ENCODE data around the gene CDH19. TPM values are rescaled to one million over a fixed set of nuclear protein-coding genes. Genes with fewer than 3 reads are reported as not detected.
A peak's percentile ranks its signal among the peaks of the same experiment; 100 is the strongest.

Gene CDH19
- total RNA-seq, 6 experiments from 2014 or later, result 0.84 to 4.6 (median 1.9) TPM

- no peaks in the 10 kb centered on the region for H3K4me1 ChIP-seq
- H3K27ac ChIP-seq, result no peak overlapping the region
- intact Hi-C loops (cut with DNase I), result no loop called here
- DNase-seq, result no peak
- no peaks in the 10 kb centered on the region for H3K36me3 ChIP-seq
- H3K27me3 ChIP-seq, result no peaks in the 10 kb centered on the region
- 8% methylated on average over 1 of the region's 1 CpG for WGBS (ENCODE audit: insufficient coverage, low coverage, low lambda C conversion rate, missing lambda C conversion rate)
- TF ChIP-seq, protein P1, sequence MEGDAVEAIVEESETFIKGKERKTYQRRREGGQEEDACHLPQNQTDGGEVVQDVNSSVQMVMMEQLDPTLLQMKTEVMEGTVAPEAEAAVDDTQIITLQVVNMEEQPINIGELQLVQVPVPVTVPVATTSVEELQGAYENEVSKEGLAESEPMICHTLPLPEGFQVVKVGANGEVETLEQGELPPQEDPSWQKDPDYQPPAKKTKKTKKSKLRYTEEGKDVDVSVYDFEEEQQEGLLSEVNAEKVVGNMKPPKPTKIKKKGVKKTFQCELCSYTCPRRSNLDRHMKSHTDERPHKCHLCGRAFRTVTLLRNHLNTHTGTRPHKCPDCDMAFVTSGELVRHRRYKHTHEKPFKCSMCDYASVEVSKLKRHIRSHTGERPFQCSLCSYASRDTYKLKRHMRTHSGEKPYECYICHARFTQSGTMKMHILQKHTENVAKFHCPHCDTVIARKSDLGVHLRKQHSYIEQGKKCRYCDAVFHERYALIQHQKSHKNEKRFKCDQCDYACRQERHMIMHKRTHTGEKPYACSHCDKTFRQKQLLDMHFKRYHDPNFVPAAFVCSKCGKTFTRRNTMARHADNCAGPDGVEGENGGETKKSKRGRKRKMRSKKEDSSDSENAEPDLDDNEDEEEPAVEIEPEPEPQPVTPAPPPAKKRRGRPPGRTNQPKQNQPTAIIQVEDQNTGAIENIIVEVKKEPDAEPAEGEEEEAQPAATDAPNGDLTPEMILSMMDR (IDR thresholded peaks at IDR 0.05), result no peak
- ATAC-seq, result no peak
- no peak overlapping the region for H3K4me3 ChIP-seq
- H3K9me3 ChIP-seq, result no peaks in the 10 kb centered on the region
Observed at GRCh38 chr18:66533693-66534092, 70.2 kb downstream of the CDH19 start.

GRCh38 chr18:66523219-66523991 lies 80.5 kb downstream of the CDH19 start:
- H3K27ac ChIP-seq, result no peak overlapping the region
- H3K27me3 ChIP-seq, result no peaks in the 10 kb centered on the region
- H3K4me1 ChIP-seq, result no peaks in the 10 kb centered on the region
- DNase-seq (no peak), ATAC-seq (no peak)
- no peak for TF ChIP-seq POLR2A (IDR thresholded peaks at IDR 0.05)
- no peaks in the 10 kb centered on the region for H3K9me3 ChIP-seq
- H3K4me3 ChIP-seq, result no peak overlapping the region
- intact Hi-C loops (cut with DNase I), result no loop called here
- 59% methylated on average over 11 of the region's 18 CpGs for WGBS (ENCODE audit: insufficient coverage, low coverage, low lambda C conversion rate, missing lambda C conversion rate)
- H3K36me3 ChIP-seq, result no peaks in the 10 kb centered on the region

- Histone ChIP-seq H3K4me3 (no peak overlapping the region), H3K27me3 (no peaks in the 10 kb centered on the region), H3K27ac (no peak overlapping the region), H3K4me1 (no peaks in the 10 kb centered on the region), H3K9me3 (no peaks in the 10 kb centered on the region), H3K36me3 (no peaks in the 10 kb centered on the region)
- ATAC-seq (no peak), DNase-seq (no peak)
- intact Hi-C loops (cut with DNase I), result no loop called here
- TF ChIP-seq, protein P1 (IDR thresholded peaks at IDR 0.05), result no peak
- no peak for TF ChIP-seq POLR2A (IDR thresholded peaks at IDR 0.05)
- 43% methylated on average over 1 of the region's 1 CpG for WGBS (ENCODE audit: insufficient coverage, low coverage, low lambda C conversion rate, missing lambda C conversion rate)
Observed at GRCh38 chr18:66513996-66514395, 89.9 kb downstream of the CDH19 start.

GRCh38 chr18:66511792-66512191 lies 92.1 kb downstream of the CDH19 start:
- Histone ChIP-seq H3K9me3 (no peaks in the 10 kb centered on the region), H3K36me3 (no peaks in the 10 kb centered on the region), H3K4me3 (no peak overlapping the region), H3K27ac (no peak overlapping the region), H3K27me3 (no peaks in the 10 kb centered on the region), H3K4me1 (no peaks in the 10 kb centered on the region)
- intact Hi-C loops (cut with DNase I), result no loop called here
- peak in 1 of 4 donors; percentile 28 for ATAC-seq
- TF ChIP-seq, protein P1 (IDR thresholded peaks at IDR 0.05), result no peak
- no peak for TF ChIP-seq POLR2A (IDR thresholded peaks at IDR 0.05)
- DNase-seq, result no peak

- ATAC-seq (no peak), DNase-seq (no peak)
- intact Hi-C loops (cut with DNase I), result no loop called here
- H3K4me3 ChIP-seq, result no peak overlapping the region
- no peaks in the 10 kb centered on the region for H3K36me3 ChIP-seq
- no peak overlapping the region for H3K27ac ChIP-seq
- no peaks in the 10 kb centered on the region for H3K9me3 ChIP-seq
- no peak for TF ChIP-seq POLR2A (IDR thresholded peaks at IDR 0.05)
- TF ChIP-seq, protein P1 (IDR thresholded peaks at IDR 0.05), result no peak
- WGBS (ENCODE audit: insufficient coverage, low coverage, low lambda C conversion rate, missing lambda C conversion rate), result 84% methylated on average over 2 of the region's 2 CpGs
- no peaks in the 10 kb centered on the region for H3K4me1 ChIP-seq
- H3K27me3 ChIP-seq, result no peaks in the 10 kb centered on the region
Observed at GRCh38 chr18:66511289-66511688, 92.6 kb downstream of the CDH19 start.
